ENCODE measurements around the gene MYCBP2.

DNA sequence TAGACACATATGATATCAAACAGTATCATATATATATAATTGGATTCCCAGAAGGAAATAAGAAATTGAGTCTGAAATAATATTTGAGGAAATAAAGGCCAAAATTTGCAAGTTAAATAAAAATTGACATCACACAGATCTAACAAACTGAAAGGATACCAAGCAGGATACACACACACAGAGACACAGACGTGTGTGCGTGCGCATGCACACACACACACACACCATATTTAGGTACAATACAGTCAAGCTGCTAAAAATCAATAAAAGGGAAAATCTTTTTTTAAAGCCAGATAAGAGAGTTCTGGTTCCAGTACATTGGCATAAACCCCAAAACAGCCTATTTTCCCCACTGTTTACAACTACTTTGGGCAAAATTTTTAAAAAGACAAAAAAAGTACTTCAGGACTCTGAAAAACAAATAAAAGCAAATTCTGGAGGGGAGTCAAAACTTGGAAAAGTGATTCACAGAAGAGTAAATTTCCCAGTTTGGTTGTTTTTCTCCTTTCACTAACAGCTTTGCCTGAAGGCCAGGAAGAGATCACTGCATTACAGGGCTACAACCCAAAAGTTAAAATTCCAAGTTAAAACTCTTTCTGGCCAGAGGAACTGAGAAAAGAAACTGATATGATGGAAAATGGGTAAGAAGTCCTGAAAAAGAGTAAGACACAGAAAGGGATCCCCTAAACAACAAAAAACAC lies 16.2 kb downstream of the MYCBP2 start:
- TF ChIP-seq, protein P1, sequence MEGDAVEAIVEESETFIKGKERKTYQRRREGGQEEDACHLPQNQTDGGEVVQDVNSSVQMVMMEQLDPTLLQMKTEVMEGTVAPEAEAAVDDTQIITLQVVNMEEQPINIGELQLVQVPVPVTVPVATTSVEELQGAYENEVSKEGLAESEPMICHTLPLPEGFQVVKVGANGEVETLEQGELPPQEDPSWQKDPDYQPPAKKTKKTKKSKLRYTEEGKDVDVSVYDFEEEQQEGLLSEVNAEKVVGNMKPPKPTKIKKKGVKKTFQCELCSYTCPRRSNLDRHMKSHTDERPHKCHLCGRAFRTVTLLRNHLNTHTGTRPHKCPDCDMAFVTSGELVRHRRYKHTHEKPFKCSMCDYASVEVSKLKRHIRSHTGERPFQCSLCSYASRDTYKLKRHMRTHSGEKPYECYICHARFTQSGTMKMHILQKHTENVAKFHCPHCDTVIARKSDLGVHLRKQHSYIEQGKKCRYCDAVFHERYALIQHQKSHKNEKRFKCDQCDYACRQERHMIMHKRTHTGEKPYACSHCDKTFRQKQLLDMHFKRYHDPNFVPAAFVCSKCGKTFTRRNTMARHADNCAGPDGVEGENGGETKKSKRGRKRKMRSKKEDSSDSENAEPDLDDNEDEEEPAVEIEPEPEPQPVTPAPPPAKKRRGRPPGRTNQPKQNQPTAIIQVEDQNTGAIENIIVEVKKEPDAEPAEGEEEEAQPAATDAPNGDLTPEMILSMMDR (IDR thresholded peaks at IDR 0.05 in 8 of 11, conservative IDR thresholded peaks at IDR 0.05 in 3 of 11) = no peak
- TF ChIP-seq POLR2A (IDR thresholded peaks at IDR 0.05) = no peak
